Thoracic aorta (tissue), 2 donors: ENCODE measurements around the gene PIK3C2A. TPM values are rescaled to one million over a fixed set of nuclear protein-coding genes. Genes with fewer than 3 reads are reported as not detected.
"Not testable (repeated sequence)": the region's sequence is repeated elsewhere in the genome, so short reads cannot be mapped to it uniquely, and the experiment has no call there.

Experiments
- ATAC-seq: fragments of 150-250 bp; one replicate; pipeline ENCODE4 v1.8.0; 2017; ENCODE audit warnings: low read depth; ENCODE audit not compliant: insufficient number of reproducible peaks, low FRiP score
- DNase-seq: peaks from one replicate; pipeline ENCODE4 v3.0.0-alpha.2; 2020; ENCODE audit warnings: low spot score
- H3K27ac ChIP-seq, 2 donors: fragments of 200-600 bp; sonication (generic); 1 replicate in 1 of 2; 2 replicates in 1 of 2; pipeline ENCODE4 v1.5.1; 2016; ENCODE audit warnings: mild to moderate bottlenecking in 2 of 2, moderate library complexity in 2 of 2
- H3K27me3 ChIP-seq: fragments of 200-600 bp; sonication (generic); replicated peaks from 2 replicates; pipeline ENCODE4 v1.6.0; 2016; ENCODE audit warnings: mild to moderate bottlenecking; ENCODE audit not compliant: insufficient read depth
- H3K36me3 ChIP-seq: fragments of 200-600 bp; sonication (generic); one replicate; pipeline ENCODE4 v1.5.1; 2016
- H3K4me1 ChIP-seq, 2 donors: fragments of 200-600 bp; sonication (generic); 1 replicate in 1 of 2; 2 replicates in 1 of 2; pipeline versions ENCODE4 v1.5.1 to v1.6.0; 2016; ENCODE audit warnings: low read depth in 2 of 2, mild to moderate bottlenecking in 1 of 2; ENCODE audit not compliant: control insufficient read depth in 1 of 2
- H3K4me3 ChIP-seq: fragments of 200-600 bp; sonication (generic); 2 replicates; pipeline ENCODE4 v1.5.1; 2016; ENCODE audit warnings: mild to moderate bottlenecking
- H3K9me3 ChIP-seq: fragments of 200-600 bp; sonication (generic); 2 replicates; pipeline ENCODE4 v1.5.1; 2016
- CTCF ChIP-seq: fragments of 200-600 bp; sonication (generic); IDR thresholded peaks from one replicate; pipeline ENCODE4 v1.5.1; 2019; ENCODE audit warnings: antibody characterized with exemption
- total RNA-seq, 2 donors: library from RNA; depleted of rRNA; stranded (reverse); fragments of >200 nt; gene quantifications; one replicate each; pipeline versions ENCODE4 v1.1.0 to v1.2.3, GENCODE V29; 2016

The PIK3C2A gene
- total RNA-seq, 2 donors from 2014 or later = 51.3 to 109 TPM

GRCh38 chr11:17230867-17231851 lies 23.4 kb upstream of the PIK3C2A start:
- DNase-seq (no peak), ATAC-seq (no peak)
- Histone ChIP-seq H3K27me3 (no peaks in the 10 kb centered on the region), H3K36me3 (no peaks in the 10 kb centered on the region), H3K27ac (no peak overlapping the region), H3K9me3 (no peaks in the 10 kb centered on the region), H3K4me1 (no peaks in the 10 kb centered on the region), H3K4me3 (no peak overlapping the region)
- no peak for TF ChIP-seq CTCF

GRCh38 chr11:17229481-17230152 lies 21.8 kb upstream of the PIK3C2A start:
- no peaks in the 10 kb centered on the region for H3K36me3 ChIP-seq
- H3K27ac ChIP-seq = no peak overlapping the region
- H3K9me3 ChIP-seq = no peaks in the 10 kb centered on the region
- ATAC-seq = no peak
- H3K4me3 ChIP-seq = no peak overlapping the region
- no peaks in the 10 kb centered on the region for H3K4me1 ChIP-seq
- DNase-seq = no peak
- no peak for TF ChIP-seq CTCF
- H3K27me3 ChIP-seq = no peaks in the 10 kb centered on the region

GRCh38 chr11:17228186-17228925 lies 20.6 kb upstream of the PIK3C2A start:
- ATAC-seq, H3K27me3 ChIP-seq, H3K4me3 ChIP-seq, DNase-seq, H3K27ac ChIP-seq, H3K4me1 ChIP-seq, H3K36me3 ChIP-seq, H3K9me3 ChIP-seq: not testable (repeated sequence)

GRCh38 chr11:17224727-17225126 lies 16.9 kb upstream of the PIK3C2A start:
- no peak for TF ChIP-seq CTCF
- no peak for ATAC-seq
- H3K27ac ChIP-seq = no peak overlapping the region

GRCh38 chr11:17221968-17222367 lies 14.2 kb upstream of the PIK3C2A start:
- H3K4me3 ChIP-seq = no peak overlapping the region
- TF ChIP-seq CTCF = no peak
- H3K4me1 ChIP-seq = no peaks in the 10 kb centered on the region
- H3K36me3 ChIP-seq = no peaks in the 10 kb centered on the region
- H3K9me3 ChIP-seq = no peaks in the 10 kb centered on the region
- DNase-seq (no peak), ATAC-seq (no peak)
- no peak overlapping the region for H3K27ac ChIP-seq
- H3K27me3 ChIP-seq = no peaks in the 10 kb centered on the region

More at GRCh38 chr11:17224727-17225126, 16.9 kb upstream of the PIK3C2A start:
- no peak overlapping the region for H3K4me3 ChIP-seq
- DNase-seq = no peak
- H3K27me3 ChIP-seq = no peaks in the 10 kb centered on the region
- H3K4me1 ChIP-seq = no peaks in the 10 kb centered on the region
- no peaks in the 10 kb centered on the region for H3K9me3 ChIP-seq
- no peaks in the 10 kb centered on the region for H3K36me3 ChIP-seq
